HL-60 (cell line): Measurements from ENCODE around the gene RBM18.

Experiments
- GABPA ChIP-seq: IDR thresholded peaks from 2 replicates; pipeline ENCODE4 v1.6.1; 2012; ENCODE audit warnings: low read depth
- POLR2AphosphoS5 ChIP-seq: IDR thresholded peaks from 2 replicates; pipeline ENCODE4 v1.6.1; 2012; ENCODE audit warnings: low read depth
- SPI1 ChIP-seq: IDR thresholded peaks from 2 replicates; pipeline ENCODE4 v1.6.1; 2012; ENCODE audit warnings: low read depth, mild to moderate bottlenecking, borderline replicate concordance
- TF ChIP-seq, protein P1 (sequence below): IDR thresholded peaks from one replicate; pipeline ENCODE4 v1.5.1; 2011; ENCODE audit warnings: low read length, control low read depth, inconsistent platforms; ENCODE audit not compliant: insufficient read depth
- TF ChIP-seq, protein P2 (sequence below): IDR thresholded peaks from 2 replicates; pipeline ENCODE4 v1.6.1; 2012; ENCODE audit warnings: low read depth; ENCODE audit not compliant: insufficient replicate concordance

DNA sequence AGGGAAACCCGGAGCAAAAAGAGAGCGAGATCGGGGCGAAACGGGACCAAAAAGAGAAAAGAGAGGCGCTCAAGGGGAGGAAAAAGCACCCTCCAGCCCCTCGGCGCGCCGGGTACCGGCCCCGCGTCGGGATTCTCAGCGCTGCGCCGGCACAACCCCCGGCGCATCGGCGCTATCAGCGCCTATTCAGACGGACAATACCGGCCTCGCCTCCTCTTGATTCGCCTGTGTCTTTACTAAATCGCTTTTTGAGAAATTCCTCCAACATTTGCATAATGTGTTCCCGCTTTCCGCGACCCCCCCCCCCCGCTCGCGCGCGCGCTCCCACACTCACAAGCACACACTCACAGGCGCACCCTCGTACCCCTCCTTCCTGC, 36.5 kb downstream of the RBM18 start:
- TF ChIP-seq, protein P1, sequence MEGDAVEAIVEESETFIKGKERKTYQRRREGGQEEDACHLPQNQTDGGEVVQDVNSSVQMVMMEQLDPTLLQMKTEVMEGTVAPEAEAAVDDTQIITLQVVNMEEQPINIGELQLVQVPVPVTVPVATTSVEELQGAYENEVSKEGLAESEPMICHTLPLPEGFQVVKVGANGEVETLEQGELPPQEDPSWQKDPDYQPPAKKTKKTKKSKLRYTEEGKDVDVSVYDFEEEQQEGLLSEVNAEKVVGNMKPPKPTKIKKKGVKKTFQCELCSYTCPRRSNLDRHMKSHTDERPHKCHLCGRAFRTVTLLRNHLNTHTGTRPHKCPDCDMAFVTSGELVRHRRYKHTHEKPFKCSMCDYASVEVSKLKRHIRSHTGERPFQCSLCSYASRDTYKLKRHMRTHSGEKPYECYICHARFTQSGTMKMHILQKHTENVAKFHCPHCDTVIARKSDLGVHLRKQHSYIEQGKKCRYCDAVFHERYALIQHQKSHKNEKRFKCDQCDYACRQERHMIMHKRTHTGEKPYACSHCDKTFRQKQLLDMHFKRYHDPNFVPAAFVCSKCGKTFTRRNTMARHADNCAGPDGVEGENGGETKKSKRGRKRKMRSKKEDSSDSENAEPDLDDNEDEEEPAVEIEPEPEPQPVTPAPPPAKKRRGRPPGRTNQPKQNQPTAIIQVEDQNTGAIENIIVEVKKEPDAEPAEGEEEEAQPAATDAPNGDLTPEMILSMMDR = no peak
- TF ChIP-seq GABPA = no peak
- no peak for TF ChIP-seq POLR2AphosphoS5
- TF ChIP-seq, protein P2, sequence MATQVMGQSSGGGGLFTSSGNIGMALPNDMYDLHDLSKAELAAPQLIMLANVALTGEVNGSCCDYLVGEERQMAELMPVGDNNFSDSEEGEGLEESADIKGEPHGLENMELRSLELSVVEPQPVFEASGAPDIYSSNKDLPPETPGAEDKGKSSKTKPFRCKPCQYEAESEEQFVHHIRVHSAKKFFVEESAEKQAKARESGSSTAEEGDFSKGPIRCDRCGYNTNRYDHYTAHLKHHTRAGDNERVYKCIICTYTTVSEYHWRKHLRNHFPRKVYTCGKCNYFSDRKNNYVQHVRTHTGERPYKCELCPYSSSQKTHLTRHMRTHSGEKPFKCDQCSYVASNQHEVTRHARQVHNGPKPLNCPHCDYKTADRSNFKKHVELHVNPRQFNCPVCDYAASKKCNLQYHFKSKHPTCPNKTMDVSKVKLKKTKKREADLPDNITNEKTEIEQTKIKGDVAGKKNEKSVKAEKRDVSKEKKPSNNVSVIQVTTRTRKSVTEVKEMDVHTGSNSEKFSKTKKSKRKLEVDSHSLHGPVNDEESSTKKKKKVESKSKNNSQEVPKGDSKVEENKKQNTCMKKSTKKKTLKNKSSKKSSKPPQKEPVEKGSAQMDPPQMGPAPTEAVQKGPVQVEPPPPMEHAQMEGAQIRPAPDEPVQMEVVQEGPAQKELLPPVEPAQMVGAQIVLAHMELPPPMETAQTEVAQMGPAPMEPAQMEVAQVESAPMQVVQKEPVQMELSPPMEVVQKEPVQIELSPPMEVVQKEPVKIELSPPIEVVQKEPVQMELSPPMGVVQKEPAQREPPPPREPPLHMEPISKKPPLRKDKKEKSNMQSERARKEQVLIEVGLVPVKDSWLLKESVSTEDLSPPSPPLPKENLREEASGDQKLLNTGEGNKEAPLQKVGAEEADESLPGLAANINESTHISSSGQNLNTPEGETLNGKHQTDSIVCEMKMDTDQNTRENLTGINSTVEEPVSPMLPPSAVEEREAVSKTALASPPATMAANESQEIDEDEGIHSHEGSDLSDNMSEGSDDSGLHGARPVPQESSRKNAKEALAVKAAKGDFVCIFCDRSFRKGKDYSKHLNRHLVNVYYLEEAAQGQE = no peak
- TF ChIP-seq SPI1 = no peak
